ENCODE results near the gene NAGPA. TPM values are rescaled to one million over a fixed set of nuclear protein-coding genes. Genes with fewer than 3 reads are reported as not detected.

Gene NAGPA
- total and polyA plus RNA-seq, 4 donors, result 6.9 to 15.1 (median 8.9) TPM

DNA sequence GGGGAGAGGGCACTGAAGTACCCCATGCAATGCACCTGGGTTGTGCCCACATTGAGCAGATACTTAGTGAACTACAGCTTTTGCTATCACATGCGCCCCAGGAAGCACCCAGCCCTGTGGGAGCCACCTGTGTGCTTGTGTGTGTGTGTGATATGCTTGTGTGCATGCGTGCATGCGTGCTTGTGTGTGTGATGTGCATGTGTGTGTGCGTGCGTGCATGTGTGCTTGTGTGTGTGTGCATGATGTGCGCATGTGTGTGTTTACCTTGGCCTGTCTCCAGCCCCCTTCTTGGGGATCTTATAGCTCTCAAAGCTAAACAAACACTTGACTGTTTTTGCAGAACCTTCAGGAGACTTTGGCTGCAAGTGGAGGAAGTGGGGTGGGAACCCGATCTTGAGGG lies 31.2 kb upstream of the NAGPA start:
- 82% methylated on average over 5 of the region's 7 CpGs for WGBS (ENCODE audit: insufficient coverage)
- Histone ChIP-seq H3K4me1 (ENCODE audit: control insufficient read depth, insufficient read depth, low read length) (peaks cover 9% of the 10 kb centered on the region), H3K36me3 (ENCODE audit: control insufficient read depth, insufficient read depth, low read length) (no peaks in the 10 kb centered on the region), H3K9me3 (ENCODE audit: control insufficient read depth, insufficient read depth, low read length) (no peaks in the 10 kb centered on the region), H3K4me3 (ENCODE audit: low read depth, low read length) (peak overlapping the region; percentile 24), H3K27ac (ENCODE audit: low read depth, low read length) (peak overlapping the region; percentile 58), H3K27me3 (ENCODE audit: control insufficient read depth, insufficient read depth, low read length) (peaks cover 5% of the 10 kb centered on the region)
- peak in 1 of 6 donors; percentile 49 for DNase-seq (ENCODE audit: low read depth in 4 of 6, low spot score in 6 of 6)

DNA sequence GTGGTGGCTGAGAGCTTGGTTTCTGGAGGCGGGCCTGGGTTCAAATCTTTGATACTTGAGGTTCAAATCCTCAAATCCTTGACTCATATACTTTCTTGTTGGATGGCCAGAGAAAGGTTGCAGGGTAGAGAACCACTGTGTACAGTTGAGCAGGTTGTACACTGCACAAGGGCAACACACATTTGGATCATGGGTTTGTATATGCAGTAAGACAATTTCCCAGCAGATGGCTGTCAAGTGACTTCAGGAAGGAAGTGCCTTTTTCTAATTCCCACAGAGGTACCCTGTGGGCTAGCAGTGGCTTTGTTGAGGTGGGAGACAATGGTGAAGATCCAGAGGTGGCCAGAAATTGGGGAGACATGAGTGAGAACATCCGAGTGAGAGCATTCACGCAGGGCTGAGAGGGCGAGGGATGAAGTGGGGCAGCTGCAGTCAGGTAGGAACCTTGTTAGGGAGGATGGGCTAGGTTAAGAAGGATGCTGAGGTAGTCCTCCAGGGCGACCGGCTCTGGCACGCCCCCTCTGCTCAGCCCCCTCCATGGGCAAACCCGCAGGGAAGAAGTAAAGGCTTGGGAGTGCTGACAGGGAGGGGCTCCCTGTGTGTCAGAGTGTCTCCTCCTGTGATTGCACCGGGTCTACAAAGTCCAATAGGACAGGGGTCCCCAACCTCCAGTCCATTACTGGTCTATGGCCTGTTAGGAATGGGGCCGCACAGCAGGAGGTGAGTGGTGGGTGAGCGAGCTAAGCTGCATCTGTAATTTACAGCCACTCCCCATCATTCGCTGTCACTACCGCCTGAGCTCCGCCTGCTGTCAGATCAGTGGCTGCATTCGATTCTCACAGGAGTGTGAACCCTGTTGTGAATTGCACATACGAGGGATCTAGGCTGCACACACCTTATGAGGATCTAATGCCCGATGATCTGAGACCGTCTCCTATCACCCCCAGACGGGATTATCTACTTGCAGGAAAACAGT lies 29.3 kb upstream of the NAGPA start:
- Histone ChIP-seq H3K27ac (ENCODE audit: low read depth, low read length) (no peak overlapping the region), H3K4me1 (ENCODE audit: control insufficient read depth, insufficient read depth, low read length) (peaks cover 14% of the 10 kb centered on the region), H3K9me3 (ENCODE audit: control insufficient read depth, insufficient read depth, low read length) (no peaks in the 10 kb centered on the region), H3K27me3 (ENCODE audit: control insufficient read depth, insufficient read depth, low read length) (peaks cover 5% of the 10 kb centered on the region), H3K4me3 (ENCODE audit: low read depth, low read length) (no peak overlapping the region), H3K36me3 (ENCODE audit: control insufficient read depth, insufficient read depth, low read length) (no peaks in the 10 kb centered on the region)
- peak in 1 of 6 donors; percentile 4 for DNase-seq (ENCODE audit: low read depth in 4 of 6, low spot score in 6 of 6)
- WGBS (ENCODE audit: insufficient coverage), result 68% methylated on average over 11 of the region's 19 CpGs

DNA sequence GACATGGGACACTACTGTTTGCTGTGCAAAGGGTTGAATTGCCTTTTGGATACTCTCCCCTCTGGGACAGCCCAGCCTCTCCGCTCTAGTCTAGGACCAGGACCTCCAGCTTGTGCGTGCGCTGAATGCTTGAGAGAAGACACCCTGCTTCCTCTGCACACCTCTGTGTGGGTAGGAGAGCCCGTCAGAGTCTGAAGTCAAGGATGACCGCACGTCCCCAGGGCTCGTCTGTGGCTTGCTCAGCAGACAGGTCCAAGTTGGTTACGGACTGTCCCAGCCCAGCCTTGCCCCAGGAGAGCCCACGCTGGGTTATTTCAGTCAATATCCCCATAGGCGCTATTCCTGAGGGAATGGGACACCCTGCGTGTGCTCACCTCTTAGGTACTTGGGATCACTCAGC lies 28.3 kb upstream of the NAGPA start:
- peaks cover 5% of the 10 kb centered on the region for H3K27me3 ChIP-seq (ENCODE audit: control insufficient read depth, insufficient read depth, low read length)
- no peak for DNase-seq (ENCODE audit: low read depth in 4 of 6, low spot score in 6 of 6)
- H3K27ac ChIP-seq (ENCODE audit: low read depth, low read length), result no peak overlapping the region
- no peaks in the 10 kb centered on the region for H3K36me3 ChIP-seq (ENCODE audit: control insufficient read depth, insufficient read depth, low read length)
- H3K9me3 ChIP-seq (ENCODE audit: control insufficient read depth, insufficient read depth, low read length), result no peaks in the 10 kb centered on the region
- peaks cover 14% of the 10 kb centered on the region for H3K4me1 ChIP-seq (ENCODE audit: control insufficient read depth, insufficient read depth, low read length)
- H3K4me3 ChIP-seq (ENCODE audit: low read depth, low read length), result no peak overlapping the region
- WGBS (ENCODE audit: insufficient coverage), result 83% methylated on average over 9 of the region's 11 CpGs

DNA sequence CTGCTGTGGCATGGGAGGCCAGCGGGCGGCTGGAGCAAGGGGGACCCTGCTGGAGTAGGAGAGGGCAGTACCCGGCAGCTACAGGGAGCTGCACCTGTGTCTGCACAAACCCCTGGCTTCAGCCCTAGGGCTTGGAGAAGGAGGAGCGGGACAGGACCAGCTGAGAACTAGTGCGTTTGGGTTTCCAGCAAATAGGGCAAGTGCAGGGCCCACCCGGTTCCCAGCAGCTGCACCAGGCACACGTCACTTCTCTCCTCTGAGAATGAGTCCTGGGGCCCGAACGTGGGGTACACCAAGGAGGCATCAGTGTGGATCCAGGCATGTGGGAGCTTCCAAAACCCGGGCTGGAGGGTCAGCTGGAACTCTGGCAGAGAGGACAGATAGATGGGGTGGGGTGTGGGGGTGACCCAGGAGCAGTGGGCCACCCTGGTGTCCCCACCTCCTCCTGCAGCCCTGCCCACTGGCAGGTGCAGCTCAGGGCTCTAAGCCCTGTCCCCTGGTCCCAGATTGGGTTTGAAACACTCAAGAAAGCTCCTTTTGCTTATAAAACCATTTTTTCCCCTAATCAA lies 26.4 kb upstream of the NAGPA start:
- peaks cover 5% of the 10 kb centered on the region for H3K4me1 ChIP-seq (ENCODE audit: control insufficient read depth, insufficient read depth, low read length)
- H3K4me3 ChIP-seq (ENCODE audit: low read depth, low read length), result no peak overlapping the region
- H3K36me3 ChIP-seq (ENCODE audit: control insufficient read depth, insufficient read depth, low read length), result peaks cover 3% of the 10 kb centered on the region
- H3K27ac ChIP-seq (ENCODE audit: low read depth, low read length), result no peak overlapping the region
- H3K27me3 ChIP-seq (ENCODE audit: control insufficient read depth, insufficient read depth, low read length), result peaks cover 5% of the 10 kb centered on the region
- H3K9me3 ChIP-seq (ENCODE audit: control insufficient read depth, insufficient read depth, low read length), result no peaks in the 10 kb centered on the region
- WGBS (ENCODE audit: insufficient coverage), result 57% methylated on average over 9 of the region's 10 CpGs
- no peak for DNase-seq (ENCODE audit: low read depth in 4 of 6, low spot score in 6 of 6)

DNA sequence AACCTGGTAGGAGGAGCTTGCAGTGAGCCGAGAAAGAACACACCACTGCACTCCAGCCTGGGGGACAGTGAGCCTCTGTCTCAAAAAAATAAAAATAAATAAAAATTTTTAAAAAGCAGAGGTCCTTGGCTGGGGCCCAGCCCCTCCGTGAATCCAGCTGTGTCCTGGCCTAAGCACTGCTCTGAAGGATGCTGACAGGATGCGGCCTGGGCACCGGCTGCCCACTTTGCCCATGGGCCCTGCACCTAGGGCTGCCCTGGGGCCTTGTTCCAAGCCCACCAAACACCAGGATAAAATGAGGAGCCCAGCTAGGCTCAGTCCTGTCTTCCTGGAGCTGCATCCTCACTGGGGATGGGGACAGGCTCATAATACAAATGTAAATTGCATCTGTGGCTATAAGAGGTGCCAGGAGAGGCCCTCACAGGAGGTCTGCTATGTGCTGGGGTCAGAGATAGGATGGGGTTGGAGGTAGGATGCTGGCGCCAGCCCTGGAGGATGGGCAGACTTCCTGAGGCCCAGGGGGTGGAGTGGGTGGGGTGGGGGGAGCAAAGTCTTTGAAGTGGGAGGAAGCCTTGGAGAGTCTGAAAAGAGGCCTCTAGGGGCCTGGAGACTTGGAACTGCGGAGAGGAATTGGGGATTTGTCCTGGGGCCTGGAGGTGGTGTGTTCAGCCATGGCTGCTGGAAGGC lies 25.8 kb upstream of the NAGPA start:
- no peaks in the 10 kb centered on the region for H3K9me3 ChIP-seq (ENCODE audit: control insufficient read depth, insufficient read depth, low read length)
- no peak overlapping the region for H3K27ac ChIP-seq (ENCODE audit: low read depth, low read length)

DNA sequence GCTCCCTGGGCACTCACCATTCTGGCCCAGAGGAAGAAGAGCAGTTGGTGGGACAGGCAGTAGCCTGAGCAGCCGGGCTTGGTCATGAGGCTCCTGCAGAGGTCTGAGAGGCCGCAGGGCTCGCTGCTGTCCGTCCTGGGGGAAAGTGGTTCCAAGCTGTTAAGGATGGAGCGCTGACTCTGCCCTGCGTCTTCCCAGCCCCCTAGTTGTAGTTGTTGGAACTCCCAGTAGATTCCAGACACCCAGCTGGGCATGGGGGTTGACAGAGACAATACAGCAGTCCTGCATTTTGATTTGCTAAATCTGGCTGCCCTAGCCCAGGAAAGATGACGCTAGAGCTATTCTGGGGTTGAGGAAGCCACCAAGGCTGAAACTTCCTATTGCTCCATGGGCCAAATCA lies 24.7 kb upstream of the NAGPA start:
- Histone ChIP-seq H3K27me3 (ENCODE audit: control insufficient read depth, insufficient read depth, low read length) (peaks cover 5% of the 10 kb centered on the region), H3K9me3 (ENCODE audit: control insufficient read depth, insufficient read depth, low read length) (no peaks in the 10 kb centered on the region), H3K4me3 (ENCODE audit: low read depth, low read length) (no peak overlapping the region), H3K36me3 (ENCODE audit: control insufficient read depth, insufficient read depth, low read length) (peaks cover 3% of the 10 kb centered on the region), H3K27ac (ENCODE audit: low read depth, low read length) (no peak overlapping the region), H3K4me1 (ENCODE audit: control insufficient read depth, insufficient read depth, low read length) (peaks cover 5% of the 10 kb centered on the region)
- 19% methylated on average over 7 of the region's 7 CpGs for WGBS (ENCODE audit: insufficient coverage)
- DNase-seq (ENCODE audit: low read depth in 4 of 6, low spot score in 6 of 6), result peak in 1 of 6 donors; percentile 38

More for the DNA sequence above, 25.8 kb upstream of the NAGPA start:
- 68% methylated on average over 5 of the region's 6 CpGs for WGBS (ENCODE audit: insufficient coverage)
- no peak for DNase-seq (ENCODE audit: low read depth in 4 of 6, low spot score in 6 of 6)
- Histone ChIP-seq H3K36me3 (ENCODE audit: control insufficient read depth, insufficient read depth, low read length) (peaks cover 3% of the 10 kb centered on the region), H3K4me1 (ENCODE audit: control insufficient read depth, insufficient read depth, low read length) (peaks cover 5% of the 10 kb centered on the region), H3K27me3 (ENCODE audit: control insufficient read depth, insufficient read depth, low read length) (peaks cover 5% of the 10 kb centered on the region), H3K4me3 (ENCODE audit: low read depth, low read length) (no peak overlapping the region)

DNA sequence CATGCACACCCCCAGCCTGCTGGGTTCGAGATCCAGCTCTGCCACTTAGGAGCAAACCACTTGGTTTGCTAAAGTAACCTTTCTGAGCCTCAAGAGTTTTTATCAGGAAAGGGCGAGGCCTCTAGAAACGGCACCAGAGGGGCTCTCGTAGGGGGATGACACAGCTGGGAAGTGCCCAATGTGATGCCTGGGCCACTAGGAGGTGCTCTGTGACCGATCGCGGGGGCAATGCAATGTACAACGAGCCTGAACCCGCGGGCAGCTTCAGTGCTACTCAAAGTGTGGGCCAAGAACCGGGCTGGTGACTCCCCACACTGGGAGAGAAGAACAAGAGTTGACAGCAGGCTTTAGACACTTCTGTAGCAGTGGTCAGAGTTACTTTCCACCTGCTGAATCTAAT lies 22.6 kb upstream of the NAGPA start:
- DNase-seq (ENCODE audit: low read depth in 4 of 6, low spot score in 6 of 6), result no peak
- no peaks in the 10 kb centered on the region for H3K9me3 ChIP-seq (ENCODE audit: control insufficient read depth, insufficient read depth, low read length)
- H3K36me3 ChIP-seq (ENCODE audit: control insufficient read depth, insufficient read depth, low read length), result peaks cover 3% of the 10 kb centered on the region
- 18% methylated on average over 11 of the region's 11 CpGs for WGBS (ENCODE audit: insufficient coverage)
- H3K27ac ChIP-seq (ENCODE audit: low read depth, low read length), result no peak overlapping the region
- H3K4me3 ChIP-seq (ENCODE audit: low read depth, low read length), result no peak overlapping the region
- H3K27me3 ChIP-seq (ENCODE audit: control insufficient read depth, insufficient read depth, low read length), result no peaks in the 10 kb centered on the region
- peaks cover 5% of the 10 kb centered on the region for H3K4me1 ChIP-seq (ENCODE audit: control insufficient read depth, insufficient read depth, low read length)

DNA sequence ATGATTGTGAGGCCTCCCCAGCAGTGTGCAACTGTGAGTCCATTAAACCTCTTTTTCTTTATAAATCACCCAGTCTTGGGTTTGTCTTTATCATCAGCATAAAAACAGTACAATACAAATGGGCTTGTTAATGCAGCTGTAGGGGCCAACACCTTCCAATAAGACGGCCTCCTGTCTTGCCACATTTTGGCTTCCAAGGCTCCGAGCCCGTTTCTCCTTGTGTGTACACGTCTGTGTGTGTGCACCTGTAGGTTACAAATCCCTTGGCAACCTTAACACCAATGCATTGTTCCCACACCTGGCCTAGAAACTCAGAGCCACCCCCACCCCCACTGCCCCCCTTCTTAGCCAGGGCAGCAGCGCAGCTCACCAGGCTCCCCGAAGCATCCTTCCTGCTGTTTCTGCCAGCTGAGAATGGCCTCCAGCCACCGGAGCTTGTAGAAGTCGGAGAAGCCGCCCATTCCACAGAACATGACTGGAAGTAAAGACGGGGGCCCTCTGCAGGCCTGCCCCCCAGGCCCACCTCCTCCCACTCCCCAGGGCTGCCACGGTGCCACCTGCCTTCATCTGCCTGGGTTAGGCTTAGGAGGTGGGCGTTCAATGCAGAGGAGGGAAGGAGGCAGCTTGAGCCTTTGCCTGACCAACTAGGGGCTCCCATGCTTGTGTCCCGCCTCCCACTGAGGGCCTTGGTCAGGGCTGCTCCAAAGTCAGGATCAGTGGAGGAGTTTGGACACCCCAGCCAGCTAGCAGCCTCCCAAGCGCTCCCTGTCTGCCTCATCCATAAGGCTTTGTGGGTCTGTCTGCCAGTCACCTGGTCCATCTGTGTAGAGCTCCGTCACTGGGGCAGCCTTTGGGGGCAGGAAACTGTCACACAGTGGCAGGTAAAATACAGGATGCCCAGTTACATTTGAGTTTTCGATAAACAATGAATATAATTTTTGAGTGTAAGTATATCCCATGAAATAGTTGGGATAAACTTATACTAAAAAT lies 21.4 kb upstream of the NAGPA start:
- peaks cover 5% of the 10 kb centered on the region for H3K4me1 ChIP-seq (ENCODE audit: control insufficient read depth, insufficient read depth, low read length)
- 88% methylated on average over 11 of the region's 16 CpGs for WGBS (ENCODE audit: insufficient coverage)
- DNase-seq (ENCODE audit: low read depth in 4 of 6, low spot score in 6 of 6), result no peak
- H3K4me3 ChIP-seq (ENCODE audit: low read depth, low read length), result no peak overlapping the region
- H3K9me3 ChIP-seq (ENCODE audit: control insufficient read depth, insufficient read depth, low read length), result no peaks in the 10 kb centered on the region
- peaks cover 3% of the 10 kb centered on the region for H3K36me3 ChIP-seq (ENCODE audit: control insufficient read depth, insufficient read depth, low read length)
- H3K27me3 ChIP-seq (ENCODE audit: control insufficient read depth, insufficient read depth, low read length), result no peaks in the 10 kb centered on the region
- H3K27ac ChIP-seq (ENCODE audit: low read depth, low read length), result no peak overlapping the region

DNA sequence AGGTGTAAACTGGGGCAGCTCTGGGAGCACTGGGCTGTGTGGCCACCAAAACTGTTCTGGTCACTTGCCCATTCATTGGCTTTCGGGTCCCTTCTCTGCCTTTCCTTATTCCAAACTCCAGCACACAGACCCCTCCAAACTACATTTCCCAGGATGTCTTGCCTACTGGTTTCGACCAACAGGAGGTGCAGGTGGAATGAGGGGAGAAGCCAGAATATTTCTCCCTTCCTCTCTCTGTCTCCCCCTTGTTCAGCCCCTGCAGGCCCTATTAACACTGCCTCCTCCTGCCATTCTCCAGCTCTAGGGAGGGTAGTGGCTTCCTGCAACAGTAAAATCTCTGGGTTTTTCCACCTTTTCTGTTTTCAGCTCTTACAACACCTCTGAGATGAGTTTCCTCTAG lies 13.2 kb upstream of the NAGPA start:
- H3K27me3 ChIP-seq (ENCODE audit: control insufficient read depth, insufficient read depth, low read length), result no peaks in the 10 kb centered on the region
- H3K27ac ChIP-seq (ENCODE audit: low read depth, low read length), result no peak overlapping the region
- 89% methylated on average over 1 of the region's 2 CpGs for WGBS (ENCODE audit: insufficient coverage)
- H3K4me3 ChIP-seq (ENCODE audit: low read depth, low read length), result no peak overlapping the region
- DNase-seq (ENCODE audit: low read depth in 4 of 6, low spot score in 6 of 6), result no peak
- no peaks in the 10 kb centered on the region for H3K9me3 ChIP-seq (ENCODE audit: control insufficient read depth, insufficient read depth, low read length)
- no peaks in the 10 kb centered on the region for H3K4me1 ChIP-seq (ENCODE audit: control insufficient read depth, insufficient read depth, low read length)
- peaks cover 14% of the 10 kb centered on the region for H3K36me3 ChIP-seq (ENCODE audit: control insufficient read depth, insufficient read depth, low read length)
